ENCODE results near the gene IREB2.

DNA sequence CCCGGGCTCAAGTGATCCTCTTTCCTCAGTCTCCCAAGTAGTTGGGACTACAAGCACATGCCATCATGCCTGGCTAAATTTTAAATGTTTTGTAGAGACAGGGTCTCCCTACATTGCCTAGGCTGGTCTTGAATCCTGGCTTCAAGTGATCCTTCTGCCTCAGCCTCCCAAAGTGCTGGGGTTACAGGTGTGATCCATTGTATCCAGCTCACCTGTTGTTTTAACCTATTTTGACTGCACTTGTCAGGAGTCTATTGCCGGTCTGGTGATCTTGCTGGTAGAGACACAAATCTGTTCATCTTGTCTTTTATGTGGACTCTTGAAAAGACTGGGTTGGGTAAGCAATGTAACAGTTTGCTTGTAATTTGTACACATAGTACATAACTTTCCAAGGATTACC, 7.9 kb downstream of the IREB2 start:
- TF ChIP-seq, protein P1, sequence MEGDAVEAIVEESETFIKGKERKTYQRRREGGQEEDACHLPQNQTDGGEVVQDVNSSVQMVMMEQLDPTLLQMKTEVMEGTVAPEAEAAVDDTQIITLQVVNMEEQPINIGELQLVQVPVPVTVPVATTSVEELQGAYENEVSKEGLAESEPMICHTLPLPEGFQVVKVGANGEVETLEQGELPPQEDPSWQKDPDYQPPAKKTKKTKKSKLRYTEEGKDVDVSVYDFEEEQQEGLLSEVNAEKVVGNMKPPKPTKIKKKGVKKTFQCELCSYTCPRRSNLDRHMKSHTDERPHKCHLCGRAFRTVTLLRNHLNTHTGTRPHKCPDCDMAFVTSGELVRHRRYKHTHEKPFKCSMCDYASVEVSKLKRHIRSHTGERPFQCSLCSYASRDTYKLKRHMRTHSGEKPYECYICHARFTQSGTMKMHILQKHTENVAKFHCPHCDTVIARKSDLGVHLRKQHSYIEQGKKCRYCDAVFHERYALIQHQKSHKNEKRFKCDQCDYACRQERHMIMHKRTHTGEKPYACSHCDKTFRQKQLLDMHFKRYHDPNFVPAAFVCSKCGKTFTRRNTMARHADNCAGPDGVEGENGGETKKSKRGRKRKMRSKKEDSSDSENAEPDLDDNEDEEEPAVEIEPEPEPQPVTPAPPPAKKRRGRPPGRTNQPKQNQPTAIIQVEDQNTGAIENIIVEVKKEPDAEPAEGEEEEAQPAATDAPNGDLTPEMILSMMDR (IDR thresholded peaks at IDR 0.05), result no peak
- no peak for TF ChIP-seq POLR2A (IDR thresholded peaks at IDR 0.05)
